A549 (cell line): ENCODE data around the gene PLAC1.

Experiments
- CHD2 ChIP-seq: fragments of 150-350 bp; IDR thresholded peaks from 2 replicates; pipeline ENCODE4 v1.6.1; 2014; ENCODE audit warnings: low read length; ENCODE audit not compliant: partially characterized antibody
- CTCF ChIP-seq: fragments of >200 bp; sonication (Bioruptor Twin); formaldehyde crosslinking; IDR thresholded peaks from 3 replicates; pipeline ENCODE4 v1.5.1; 2016
- ELK1 ChIP-seq: fragments of 150-350 bp; IDR thresholded peaks from 2 replicates; pipeline ENCODE4 v1.6.1; 2014; ENCODE audit warnings: low read depth, mild to moderate bottlenecking, low read length
- JUN ChIP-seq, 2 experiments: fragments of >200 bp; sonication (Bioruptor Twin); formaldehyde crosslinking; IDR thresholded peaks; 2 replicates in 1 of 2; 3 replicates in 1 of 2; pipeline ENCODE4 v1.6.1; 2016 to 2017
- MAZ ChIP-seq: fragments of 150-350 bp; IDR thresholded peaks from 2 replicates; pipeline ENCODE4 v1.6.1; 2014; ENCODE audit warnings: antibody characterized with exemption, low read depth, low read length, borderline replicate concordance
- MYC ChIP-seq: IDR thresholded peaks from 2 replicates; pipeline ENCODE4 v1.6.1; 2012; ENCODE audit warnings: mild to moderate bottlenecking, inconsistent platforms, low read length, improper control_type of control experiment, borderline replicate concordance
- POLR2A ChIP-seq: IDR thresholded peaks from 2 replicates; pipeline ENCODE4 v1.6.1; 2012; ENCODE audit warnings: mild to moderate bottlenecking, low read length

- TF ChIP-seq CTCF, result no peak
- TF ChIP-seq ELK1, result no peak
- no peak for TF ChIP-seq MAZ
- no peak for TF ChIP-seq CHD2
- no peak for TF ChIP-seq POLR2A
- TF ChIP-seq MYC, result no peak
- TF ChIP-seq JUN (IDR thresholded peaks at IDR 0.05), result no peak
These were observed 29.6 kb downstream of the PLAC1 start for GRCh38 chrX:134628663-134629062.
